MM.1S (cell line): ENCODE data around the gene TMEM132D.

ENCODE experiments used
- CTCF ChIP-seq: fragments of 300-600 bp; sonication (generic); IDR thresholded peaks from 2 replicates; pipeline ENCODE4 v1.5.1; 2016; ENCODE audit warnings: antibody characterized with exemption, low read length, mixed read lengths
- EZH2 ChIP-seq: fragments of 300-600 bp; sonication (generic); optimal IDR thresholded peaks from 2 replicates; pipeline ENCODE3; 2017; ENCODE audit warnings: low read depth, mild to moderate bottlenecking, antibody characterized with exemption, low read length, mixed read lengths
- EZH2phosphoT487 ChIP-seq: fragments of 300-600 bp; sonication (generic); IDR thresholded peaks from 2 replicates; pipeline ENCODE4 v1.6.1; 2018; ENCODE audit warnings: antibody characterized with exemption, low read length

GRCh38 chr12:129579879-129580278 lies 323.9 kb downstream of the TMEM132D start:
- TF ChIP-seq CTCF (no peak), EZH2 (no peak), EZH2phosphoT487 (no peak)
